PFSK-1 (cell line): ENCODE results near the gene IDI2.

Experiments used
- FOXP2 ChIP-seq: optimal IDR thresholded peaks from 2 replicates; pipeline ENCODE3; 2011; ENCODE audit warnings: borderline replicate concordance, control low read depth, inconsistent platforms; ENCODE audit not compliant: insufficient read depth; ENCODE audit errors: extremely low read length, extremely low read depth
- POLR2AphosphoS5 ChIP-seq: IDR thresholded peaks from 2 replicates; pipeline ENCODE4 v1.6.1; 2012; ENCODE audit warnings: low read depth, mild to moderate bottlenecking, control low read depth, low read length, moderate library complexity
- REST ChIP-seq, 2 experiments: IDR thresholded peaks; 2 replicates each; pipeline versions ENCODE4 v1.6.1 to v1.8.0; 2011 to 2012; ENCODE audit warnings: low read depth in 2 of 2, low read length in 2 of 2, control low read depth in 1 of 2, inconsistent platforms in 1 of 2, mild to moderate bottlenecking in 1 of 2, moderate library complexity in 1 of 2; ENCODE audit not compliant: insufficient read depth in 1 of 2
- SIN3A ChIP-seq: IDR thresholded peaks from 2 replicates; pipeline ENCODE4 v1.6.1; 2012; ENCODE audit warnings: mild to moderate bottlenecking, low read length, moderate library complexity, borderline replicate concordance; ENCODE audit not compliant: insufficient read depth
- TAF1 ChIP-seq: IDR thresholded peaks from 2 replicates; pipeline ENCODE4 v1.6.1; 2012; ENCODE audit warnings: low read length, control low read depth, borderline replicate concordance; ENCODE audit not compliant: insufficient read depth

Gene IDI2

GRCh38 chr10:992467-992866, 33.2 kb downstream of the IDI2 start:
- TF ChIP-seq REST (IDR thresholded peaks at IDR 0.05; ENCODE audit: insufficient read depth in 1 of 2, low read depth in 2 of 2, low read length in 2 of 2): no peak
- no peak for TF ChIP-seq SIN3A
- TF ChIP-seq TAF1: no peak
- no peak for TF ChIP-seq FOXP2
- no peak for TF ChIP-seq POLR2AphosphoS5

GRCh38 chr10:990808-991207, 34.9 kb downstream of the IDI2 start:
- TF ChIP-seq REST (IDR thresholded peaks at IDR 0.05; ENCODE audit: insufficient read depth in 1 of 2, low read depth in 2 of 2, low read length in 2 of 2) (no peak), POLR2AphosphoS5 (no peak), FOXP2 (no peak), TAF1 (no peak), SIN3A (no peak)

- TF ChIP-seq REST (IDR thresholded peaks at IDR 0.05; ENCODE audit: insufficient read depth in 1 of 2, low read depth in 2 of 2, low read length in 2 of 2) (no peak), POLR2AphosphoS5 (no peak), FOXP2 (no peak)
Observed at GRCh38 chr10:988667-989545, 36.8 kb downstream of the IDI2 start.

GRCh38 chr10:987870-988666, 37.6 kb downstream of the IDI2 start, which contains the start of gene GTPBP4:
Gene GTPBP4 (plus strand): TSS chr10:988434. CDS start chr10:988480, 46 bp downstream.
- TF ChIP-seq FOXP2 (peak; percentile 80), TAF1 (peak; percentile 79), REST (IDR thresholded peaks at IDR 0.05; ENCODE audit: insufficient read depth in 1 of 2, low read depth in 2 of 2, low read length in 2 of 2) (0 out of 4 replicates have a peak, but pooled peaks of 1 of the 2 experiments have one; percentile 9), SIN3A (peak; percentile 68; the same call in 1 of the 2 replicates), POLR2AphosphoS5 (peak; percentile 77)
